Measurements from ENCODE around the gene TTLL13.

DNA sequence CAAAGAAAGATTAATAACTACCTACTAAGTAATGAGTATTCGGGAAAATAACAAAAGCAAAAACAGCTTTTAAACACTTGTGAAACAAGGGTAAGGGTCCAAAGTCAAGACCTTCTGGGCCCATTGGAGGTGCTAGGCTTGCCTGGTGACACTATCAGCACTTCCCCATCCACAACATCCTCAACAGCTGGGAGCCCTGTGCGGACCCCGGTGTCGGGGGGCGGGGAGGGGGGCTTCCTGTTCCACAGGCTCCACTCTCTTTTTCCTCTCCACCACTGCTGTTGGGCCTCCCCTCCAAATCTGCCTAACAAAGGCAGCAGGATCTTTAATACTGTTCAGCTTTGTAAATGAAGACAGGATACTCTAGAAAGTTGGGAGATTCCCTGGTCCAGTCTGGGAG lies 37.7 kb downstream of the TTLL13 start:
- TF ChIP-seq, protein P1, sequence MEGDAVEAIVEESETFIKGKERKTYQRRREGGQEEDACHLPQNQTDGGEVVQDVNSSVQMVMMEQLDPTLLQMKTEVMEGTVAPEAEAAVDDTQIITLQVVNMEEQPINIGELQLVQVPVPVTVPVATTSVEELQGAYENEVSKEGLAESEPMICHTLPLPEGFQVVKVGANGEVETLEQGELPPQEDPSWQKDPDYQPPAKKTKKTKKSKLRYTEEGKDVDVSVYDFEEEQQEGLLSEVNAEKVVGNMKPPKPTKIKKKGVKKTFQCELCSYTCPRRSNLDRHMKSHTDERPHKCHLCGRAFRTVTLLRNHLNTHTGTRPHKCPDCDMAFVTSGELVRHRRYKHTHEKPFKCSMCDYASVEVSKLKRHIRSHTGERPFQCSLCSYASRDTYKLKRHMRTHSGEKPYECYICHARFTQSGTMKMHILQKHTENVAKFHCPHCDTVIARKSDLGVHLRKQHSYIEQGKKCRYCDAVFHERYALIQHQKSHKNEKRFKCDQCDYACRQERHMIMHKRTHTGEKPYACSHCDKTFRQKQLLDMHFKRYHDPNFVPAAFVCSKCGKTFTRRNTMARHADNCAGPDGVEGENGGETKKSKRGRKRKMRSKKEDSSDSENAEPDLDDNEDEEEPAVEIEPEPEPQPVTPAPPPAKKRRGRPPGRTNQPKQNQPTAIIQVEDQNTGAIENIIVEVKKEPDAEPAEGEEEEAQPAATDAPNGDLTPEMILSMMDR (IDR thresholded peaks at IDR 0.05; ENCODE audit: low read length), result no peak
- TF ChIP-seq EZH2phosphoT487 (IDR thresholded peaks at IDR 0.05; ENCODE audit: low read length), result no peak
